GM12878 (cell line): ENCODE measurements around the gene SMIM28. TPM values are rescaled to one million over a fixed set of nuclear protein-coding genes. Genes with fewer than 3 reads are reported as not detected.

Experiments used
- ATAC-seq: fragments of 200-7000 bp; cut with Tn5 transposase; 3 replicates; pipeline ENCODE4 v1.9.1; 2020; ENCODE audit warnings: mild to moderate bottlenecking, moderate library complexity
- BruUV-seq: library from RNA; stranded (reverse); fragments of 400-500 nt; replicated peaks from 2 replicates; lab custom pipeline; 2021; lab: Mats Ljungman, UMichigan
- CTCF ChIA-PET: fragments of 300-600 bp; sonication (Branson Sonifier 250); formaldehyde crosslinking; extraction: SDS; loops from one replicate; lab custom pipeline; 2021; ENCODE audit warnings: inconsistent platforms; lab: Yijun Ruan, JAX
- POLR2A ChIA-PET: fragments of 350-600 bp; formaldehyde crosslinking; extraction: SDS; loops from one replicate; lab custom pipeline; 2021; ENCODE audit warnings: inconsistent platforms; lab: Charles Lee
- RAD21 ChIA-PET: fragments of 300-600 bp; sonication (Branson Sonifier 250); formaldehyde crosslinking; loops from one replicate; lab custom pipeline; 2023; ENCODE audit warnings: antibody characterized with exemption; ENCODE audit not compliant: unreplicated experiment; lab: Charles Lee
- SMC1A ChIA-PET: fragments of 300-600 bp; sonication (Branson Sonifier 250); formaldehyde crosslinking; loops from one replicate; lab custom pipeline; 2023; ENCODE audit not compliant: unreplicated experiment, uncharacterized antibody; lab: Charles Lee
- DNase-seq: peaks from one replicate; pipeline ENCODE4 v3.0.0-alpha.2; 2011; ENCODE audit warnings: low read depth, low spot score
- FAIRE-seq: peaks from 3 replicates; lab custom pipeline; 2011; peaks lifted over from hg19 to GRCh38; lab: Jason Lieb, UNC
- H2AFZ ChIP-seq: 2 replicates; pipeline ENCODE4 v1.6.0; 2011; ENCODE audit warnings: low read depth, low read length, control low read depth; ENCODE audit not compliant: control insufficient read depth
- H3K27ac ChIP-seq: 2 replicates; pipeline ENCODE4 v1.5.1; 2011; ENCODE audit warnings: control low read depth; ENCODE audit not compliant: control insufficient read depth, insufficient read depth
- H3K27me3 ChIP-seq, 2 experiments: replicated peaks in 1 of 2; 2 replicates each; pipeline versions ENCODE4 v1.6.0 to v1.6.1; 2011; ENCODE audit warnings: low read length in 1 of 2; ENCODE audit not compliant: control insufficient read depth in 2 of 2, insufficient read depth in 2 of 2
- H3K36me3 ChIP-seq, 2 experiments: 2 replicates each; pipeline ENCODE4 v1.5.1; 2011; ENCODE audit warnings: low read length in 1 of 2; ENCODE audit not compliant: control insufficient read depth in 2 of 2, insufficient read depth in 2 of 2
- H3K4me1 ChIP-seq: 2 replicates; pipeline ENCODE4 v1.6.1; 2011; ENCODE audit warnings: mild to moderate bottlenecking, low read length, moderate library complexity, mixed read lengths; ENCODE audit not compliant: control insufficient read depth, insufficient read depth
- H3K4me2 ChIP-seq: 2 replicates; pipeline ENCODE4 v1.6.0; 2011; ENCODE audit warnings: control low read depth; ENCODE audit not compliant: control insufficient read depth, insufficient read depth
- H3K4me3 ChIP-seq: fragments of 200-600 bp; sonication (generic); 2 replicates; pipeline ENCODE4 v1.5.1; 2016
- H3K79me2 ChIP-seq: 2 replicates; pipeline ENCODE4 v1.6.0; 2011; ENCODE audit warnings: low read length; ENCODE audit not compliant: control insufficient read depth, insufficient read depth
- H3K9ac ChIP-seq: 2 replicates; pipeline ENCODE4 v1.8.0; 2011; ENCODE audit warnings: low read length, control low read depth, mixed read lengths; ENCODE audit not compliant: control insufficient read depth, insufficient read depth
- H3K9me3 ChIP-seq: replicated peaks from 3 replicates; pipeline ENCODE4 v1.5.1; 2011; ENCODE audit warnings: mild to moderate bottlenecking, low read length; ENCODE audit not compliant: control insufficient read depth, insufficient read depth
- H4K20me1 ChIP-seq: 2 replicates; pipeline ENCODE4 v1.6.0; 2011; ENCODE audit not compliant: control insufficient read depth, insufficient read depth
- EGR1 ChIP-seq, 2 experiments: IDR thresholded peaks; 1 replicate in 1 of 2; 2 replicates in 1 of 2; pipeline ENCODE4 v1.6.1; 2011 to 2012; ENCODE audit warnings: low read depth in 2 of 2, low read length in 2 of 2, borderline replicate concordance in 1 of 2, mild to moderate bottlenecking in 1 of 2, moderate library complexity in 1 of 2
- FOXM1 ChIP-seq: IDR thresholded peaks from 2 replicates; pipeline ENCODE4 v1.6.1; 2012; ENCODE audit warnings: low read depth, mild to moderate bottlenecking, inconsistent platforms, low read length, moderate library complexity
- HDGF ChIP-seq: fragments of 450-650 bp; IDR thresholded peaks from 2 replicates; pipeline ENCODE4 v1.6.1; 2016; ENCODE audit warnings: antibody characterized with exemption
- HSF1 ChIP-seq: fragments of 150-350 bp; IDR thresholded peaks from 2 replicates; pipeline ENCODE4 v1.6.1; 2014; ENCODE audit warnings: mild to moderate bottlenecking, low read depth, low read length
- KDM1A ChIP-seq: fragments of 200-600 bp; sonication (generic); IDR thresholded peaks from 2 replicates; pipeline ENCODE4 v1.6.1; 2016; ENCODE audit warnings: borderline replicate concordance
- LARP7 ChIP-seq: fragments of 450-650 bp; IDR thresholded peaks from 2 replicates; pipeline ENCODE4 v1.6.1; 2017; ENCODE audit warnings: mild to moderate bottlenecking
- MYB ChIP-seq: fragments of 150-350 bp; IDR thresholded peaks from 2 replicates; pipeline ENCODE4 v1.6.1; 2014; ENCODE audit warnings: mild to moderate bottlenecking, low read depth, low read length, borderline replicate concordance
- POLR2AphosphoS5 ChIP-seq: IDR thresholded peaks from 2 replicates; pipeline ENCODE4 v1.6.1; 2011; ENCODE audit warnings: mild to moderate bottlenecking, low read length, inconsistent platforms
- POU2F2 ChIP-seq: IDR thresholded peaks from 3 replicates; pipeline ENCODE4 v1.6.1; 2011; ENCODE audit warnings: low read depth, mild to moderate bottlenecking, low read length, borderline replicate concordance
- PRDM15 ChIP-seq: fragments of 450-650 bp; formaldehyde crosslinking; IDR thresholded peaks from 2 replicates; pipeline ENCODE4 v1.4.0; 2020; ENCODE audit warnings: mild to moderate bottlenecking, moderate library complexity
- RELB ChIP-seq: fragments of 450-650 bp; IDR thresholded peaks from 2 replicates; pipeline ENCODE4 v1.6.1; 2017; ENCODE audit warnings: low read depth, mild to moderate bottlenecking, moderate library complexity
- TAF1 ChIP-seq: IDR thresholded peaks from 2 replicates; pipeline ENCODE4 v1.6.1; 2011; ENCODE audit warnings: mild to moderate bottlenecking, low read depth, low read length, borderline replicate concordance
- ZBED1 ChIP-seq: IDR thresholded peaks from 2 replicates; pipeline ENCODE4 v1.6.1; 2016; ENCODE audit warnings: borderline replicate concordance
- ZZZ3 ChIP-seq: IDR thresholded peaks from 2 replicates; pipeline ENCODE4 v1.6.1; 2011; ENCODE audit warnings: low read depth; ENCODE audit not compliant: control insufficient read depth, insufficient read length
- whole genome bisulfite sequencing: methylation state at CpG from one replicate; pipeline ENCODE4 v1.1.6; 2016; ENCODE audit warnings: low lambda C conversion rate; ENCODE audit not compliant: insufficient replicate concordance, insufficient coverage; ENCODE audit errors: missing lambda C conversion rate; 5-methylcytosine and 5-hydroxymethylcytosine counted together
- in situ Hi-C: fragments of 300-500 bp; cut with MboI; formaldehyde crosslinking; loops from 9 replicates; pipeline ENCODE4 v1.14.3; 2018; ENCODE audit warnings: mixed read lengths
- intact Hi-C: fragments of 100-400 bp; cut with micrococcal nuclease; formaldehyde crosslinking; loops from one replicate; pipeline ENCODE4 v1.14.2; 2022; ENCODE audit not compliant: unreplicated experiment
- polyA plus RNA-seq, 11 experiments: library from polyadenylated mRNA; depleted of rRNA in 4 of 11; unstranded in 6 of 11; stranded (reverse) in 5 of 11; fragments of >200 nt; fragmentation: Nextera tagmentation in 4 of 11; fragmentation: Illumina TruSeq in 1 of 11; extraction: Ambion mirVana in 4 of 11; extraction: Trizol in 1 of 11; gene quantifications; 1 replicate in 1 of 11; 2 replicates in 10 of 11; pipeline versions ENCODE4 v1.2.1 to v1.2.3, GENCODE V29; 2011 to 2016; ENCODE audit warnings: inconsistent platforms in 2 of 11, missing spikeins in 2 of 11, low read depth in 1 of 11
- total RNA-seq, 4 experiments: library from RNA; depleted of rRNA in 3 of 4; stranded (reverse); fragments of >200 nt in 3 of 4; fragmentation: Illumina TruSeq in 1 of 4; extraction: Trizol in 1 of 4; gene quantifications; 2 replicates each; pipeline versions ENCODE4 v1.2.1 to v1.2.3, GENCODE V29; 2013 to 2021

The SMIM28 gene
- total and polyA plus RNA-seq, 10 of the 15 experiments (the other 5 are each of a cell fraction or from before 2014, with no cell fraction given), result not detected

DNA sequence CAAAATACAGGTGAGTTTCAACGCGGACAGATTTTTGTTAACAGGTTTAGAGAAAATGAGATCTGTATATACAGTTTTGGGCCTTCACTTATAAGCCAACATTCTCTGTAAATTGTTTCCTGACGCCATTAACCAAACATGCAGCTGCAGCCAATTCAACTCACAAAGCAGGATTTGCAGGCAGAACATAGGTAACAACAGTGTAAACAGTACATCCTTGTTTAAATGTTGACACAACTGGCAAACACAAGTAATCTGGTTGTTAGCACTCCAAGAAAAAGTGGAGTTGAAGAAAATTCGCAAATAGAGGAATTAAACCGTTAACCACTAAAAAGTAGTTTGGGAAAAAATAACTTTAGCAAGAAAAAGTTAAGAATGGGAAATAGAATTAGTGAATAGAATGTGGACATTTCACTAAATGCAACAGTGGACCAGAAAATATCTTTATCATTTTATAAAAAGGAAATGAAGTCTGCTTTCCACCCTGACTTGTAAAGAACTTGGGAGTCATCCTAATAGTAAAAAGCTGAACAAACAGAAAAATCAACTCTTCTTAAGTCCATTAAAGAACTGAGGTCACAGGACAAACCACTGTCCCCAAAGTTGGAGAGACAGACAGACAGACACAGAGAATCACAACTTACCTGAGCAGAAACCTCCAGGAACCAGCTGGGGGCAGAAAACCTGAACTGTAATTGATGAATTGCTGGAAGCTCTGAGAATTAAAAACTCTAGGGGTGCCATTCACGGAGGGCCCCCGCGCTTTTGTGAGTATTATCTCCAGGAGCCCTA is 10.1 kb downstream of the SMIM28 start:
- intact Hi-C loops (no loop called here), in situ Hi-C loops (no loop called here)
- no peaks in the 10 kb centered on the region for H3K79me2 ChIP-seq
- no peaks in the 10 kb centered on the region for H3K4me1 ChIP-seq
- no peaks in the 10 kb centered on the region for H4K20me1 ChIP-seq
- H2AFZ ChIP-seq, result no peak overlapping the region
- ChIA-PET POLR2A (no interaction called here), SMC1A (interaction anchor here (1.0 kb wide), 1 partner anchor 17 kb away, joined by 3 read pairs; the partner anchor contains the start of gene HEBP2), RAD21 (interaction anchor here (0.8 kb wide), 1 partner anchor 121 kb away, joined by 3 read pairs; no protein-coding TSS in a partner anchor), CTCF (interaction anchor here (1.0 kb wide), 1 partner anchor 1544 kb away, joined by 3 read pairs; no protein-coding TSS in a partner anchor)
- H3K36me3 ChIP-seq, result no peaks in the 10 kb centered on the region
- TF ChIP-seq FOXM1, result no peak
- TF ChIP-seq ZZZ3, result no peak
- TF ChIP-seq RELB, result no peak
- TF ChIP-seq TAF1, result no peak
- TF ChIP-seq EGR1 (IDR thresholded peaks at IDR 0.05; ENCODE audit: borderline replicate concordance in 1 of 2, low read depth in 2 of 2, low read length in 2 of 2), result no peak
- no peak for TF ChIP-seq HDGF
- no peak for TF ChIP-seq POU2F2
- TF ChIP-seq ZBED1, result no peak
- no peak for TF ChIP-seq POLR2AphosphoS5
- TF ChIP-seq KDM1A, result no peak
- no peak for TF ChIP-seq PRDM15 (CRISPR knock-in tag)
- no peak for TF ChIP-seq LARP7
- TF ChIP-seq HSF1, result no peak
- no peak for TF ChIP-seq MYB
- no peak overlapping the region for H3K4me3 ChIP-seq
- H3K27ac ChIP-seq, result no peak overlapping the region
- no peak for FAIRE-seq
- 79% methylated on average over 8 of the region's 8 CpGs for WGBS
- H3K9me3 ChIP-seq, result no peaks in the 10 kb centered on the region
- ATAC-seq, result no peak
- no peak overlapping the region for H3K4me2 ChIP-seq
- no peak for DNase-seq
- no TSS peak for BruUV-seq
- H3K9ac ChIP-seq, result no peak overlapping the region
- H3K27me3 ChIP-seq, result peaks cover 0 to 2% of the 10 kb centered on the region in 2 experiments; a peak in 1 of 4 replicates
